Measurements from ENCODE around the gene TRAK1.

- TF ChIP-seq CTBP1 (IDR thresholded peaks at IDR 0.05; ENCODE audit: borderline replicate concordance) (no peak), PKNOX1 (IDR thresholded peaks at IDR 0.05) (no peak), TARDBP (IDR thresholded peaks at IDR 0.05) (no peak), SUZ12 (IDR thresholded peaks at IDR 0.05) (no peak), ELF4 (IDR thresholded peaks at IDR 0.05) (no peak), ARNT (IDR thresholded peaks at IDR 0.05) (no peak), SP1 (IDR thresholded peaks at IDR 0.05) (no peak), FOXA1 (IDR thresholded peaks at IDR 0.05) (no peak)
Measured at GRCh38 chr3:42229266-42229941, 138.2 kb downstream of the TRAK1 start.

All from HEK293T (cell line).